ENCODE results near the gene PON3. TPM values are rescaled to one million over a fixed set of nuclear protein-coding genes. Genes with fewer than 3 reads are reported as not detected.

PON3 gene
- total RNA-seq, 4 donors from 2014 or later = 4.2 to 11.8 (median 8.6) TPM

GRCh38 chr7:95320651-95321050, 75.5 kb downstream of the PON3 start:
- whole genome bisulfite sequencing, 2 donors = 96 to 100% methylated on average over 1 of the region's 1 CpG
- intact Hi-C loops (cut with DNase I) = no loop called here
- H3K27me3 ChIP-seq = no peaks in the 10 kb centered on the region
- TF ChIP-seq POLR2A (IDR thresholded peaks at IDR 0.05) (no peak), CTCF (IDR thresholded peaks at IDR 0.05) (no peak)
- H3K4me1 ChIP-seq = no peaks in the 10 kb centered on the region
- no peaks in the 10 kb centered on the region for H3K9me3 ChIP-seq
- no peak for DNase-seq
- H3K4me3 ChIP-seq (replicated peaks in 1 of 3) = no peak overlapping the region
- H3K27ac ChIP-seq = no peak overlapping the region
- H3K36me3 ChIP-seq = no peaks in the 10 kb centered on the region

GRCh38 chr7:95319570-95319969, 76.6 kb downstream of the PON3 start:
- Histone ChIP-seq H3K9me3 (no peaks in the 10 kb centered on the region), H3K27ac (no peak overlapping the region), H3K27me3 (no peaks in the 10 kb centered on the region), H3K4me3 (replicated peaks in 1 of 3) (no peak overlapping the region), H3K4me1 (no peaks in the 10 kb centered on the region), H3K36me3 (no peaks in the 10 kb centered on the region)
- 96 to 97% methylated on average over 1 of the region's 1 CpG for WGBS, 2 donors
- intact Hi-C loops (cut with DNase I) = no loop called here
- no peak for TF ChIP-seq CTCF (IDR thresholded peaks at IDR 0.05)
- no peak for TF ChIP-seq POLR2A (IDR thresholded peaks at IDR 0.05)
- DNase-seq = no peak

- H3K4me1 ChIP-seq = no peaks in the 10 kb centered on the region
- DNase-seq = no peak
- no peaks in the 10 kb centered on the region for H3K27me3 ChIP-seq
- no peaks in the 10 kb centered on the region for H3K9me3 ChIP-seq
- H3K36me3 ChIP-seq = no peaks in the 10 kb centered on the region
- TF ChIP-seq POLR2A (IDR thresholded peaks at IDR 0.05) (no peak), CTCF (IDR thresholded peaks at IDR 0.05) (no peak)
- WGBS, 2 donors = 91 to 92% methylated on average over 8 of the region's 8 CpGs
- intact Hi-C loops (cut with DNase I) = no loop called here
- no peak overlapping the region for H3K27ac ChIP-seq
- no peak overlapping the region for H3K4me3 ChIP-seq (replicated peaks in 1 of 3)
These were observed 77.6 kb downstream of the PON3 start for GRCh38 chr7:95318501-95319100.

GRCh38 chr7:95317966-95318365, 78.2 kb downstream of the PON3 start:
- H3K9me3 ChIP-seq = no peaks in the 10 kb centered on the region
- intact Hi-C loops (cut with DNase I) = no loop called here
- H3K27me3 ChIP-seq = no peaks in the 10 kb centered on the region
- no peaks in the 10 kb centered on the region for H3K4me1 ChIP-seq
- no peak for DNase-seq
- no peak overlapping the region for H3K4me3 ChIP-seq (replicated peaks in 1 of 3)
- TF ChIP-seq CTCF (IDR thresholded peaks at IDR 0.05) = no peak
- TF ChIP-seq POLR2A (IDR thresholded peaks at IDR 0.05) = no peak
- no peaks in the 10 kb centered on the region for H3K36me3 ChIP-seq
- H3K27ac ChIP-seq = no peak overlapping the region
- whole genome bisulfite sequencing, 2 donors = 73 to 81% methylated on average over 3 of the region's 3 CpGs

- H3K4me3 ChIP-seq (replicated peaks in 1 of 3) = no peak overlapping the region
These were observed 78.6 kb downstream of the PON3 start for GRCh38 chr7:95317546-95317945.

More at GRCh38 chr7:95317546-95317945, 78.6 kb downstream of the PON3 start:
- intact Hi-C loops (cut with DNase I) = no loop called here
- DNase-seq = no peak
- no peaks in the 10 kb centered on the region for H3K9me3 ChIP-seq
- no peaks in the 10 kb centered on the region for H3K27me3 ChIP-seq
- H3K36me3 ChIP-seq = no peaks in the 10 kb centered on the region
- no peaks in the 10 kb centered on the region for H3K4me1 ChIP-seq
- H3K27ac ChIP-seq = no peak overlapping the region
- WGBS, 2 donors = 44 to 54% methylated on average over 2 of the region's 2 CpGs
- TF ChIP-seq CTCF (IDR thresholded peaks at IDR 0.05) (no peak), POLR2A (IDR thresholded peaks at IDR 0.05) (no peak)
